ENCODE data around the gene HNRNPL.

DNA sequence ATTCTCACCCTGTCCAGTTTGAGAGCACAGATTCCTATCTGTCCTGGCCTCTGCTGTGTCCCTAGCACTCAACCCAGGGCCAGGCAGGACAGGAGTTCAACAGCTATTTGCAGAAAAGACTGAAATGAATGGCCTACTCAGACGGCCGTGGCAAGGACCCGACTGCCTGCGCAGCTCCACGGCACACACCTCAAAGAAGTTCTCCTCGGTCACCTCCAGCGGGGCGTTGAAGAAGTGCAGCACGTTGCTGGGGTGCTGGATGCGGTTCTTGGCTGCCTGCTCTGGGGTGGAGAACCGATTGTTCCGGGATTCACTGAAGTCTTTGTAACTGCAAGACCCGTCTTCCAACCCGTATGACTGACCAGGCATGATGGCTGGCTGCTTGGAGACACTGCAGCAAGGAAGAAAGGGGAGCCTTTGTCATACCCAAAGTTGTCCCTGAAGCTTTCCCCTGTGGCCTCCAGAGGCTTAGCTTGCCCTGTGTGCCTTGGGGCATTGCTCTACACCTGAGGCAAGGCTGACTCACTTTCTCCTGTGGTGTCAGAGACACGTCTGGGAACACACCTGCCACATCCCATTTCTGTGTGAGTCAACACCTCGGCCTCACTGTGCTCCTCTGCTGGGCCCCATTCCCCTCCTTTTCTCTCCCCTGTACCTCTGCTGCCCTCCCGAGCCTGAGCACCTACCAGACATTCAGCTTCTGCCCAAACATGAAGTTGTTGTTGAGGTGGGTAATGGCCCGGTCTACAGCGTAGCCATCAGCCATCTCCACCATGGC is 11.4 kb downstream of the HNRNPL start:
- TF ChIP-seq, protein P1, sequence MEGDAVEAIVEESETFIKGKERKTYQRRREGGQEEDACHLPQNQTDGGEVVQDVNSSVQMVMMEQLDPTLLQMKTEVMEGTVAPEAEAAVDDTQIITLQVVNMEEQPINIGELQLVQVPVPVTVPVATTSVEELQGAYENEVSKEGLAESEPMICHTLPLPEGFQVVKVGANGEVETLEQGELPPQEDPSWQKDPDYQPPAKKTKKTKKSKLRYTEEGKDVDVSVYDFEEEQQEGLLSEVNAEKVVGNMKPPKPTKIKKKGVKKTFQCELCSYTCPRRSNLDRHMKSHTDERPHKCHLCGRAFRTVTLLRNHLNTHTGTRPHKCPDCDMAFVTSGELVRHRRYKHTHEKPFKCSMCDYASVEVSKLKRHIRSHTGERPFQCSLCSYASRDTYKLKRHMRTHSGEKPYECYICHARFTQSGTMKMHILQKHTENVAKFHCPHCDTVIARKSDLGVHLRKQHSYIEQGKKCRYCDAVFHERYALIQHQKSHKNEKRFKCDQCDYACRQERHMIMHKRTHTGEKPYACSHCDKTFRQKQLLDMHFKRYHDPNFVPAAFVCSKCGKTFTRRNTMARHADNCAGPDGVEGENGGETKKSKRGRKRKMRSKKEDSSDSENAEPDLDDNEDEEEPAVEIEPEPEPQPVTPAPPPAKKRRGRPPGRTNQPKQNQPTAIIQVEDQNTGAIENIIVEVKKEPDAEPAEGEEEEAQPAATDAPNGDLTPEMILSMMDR (IDR thresholded peaks at IDR 0.05), result no peak
- TF ChIP-seq POLR2AphosphoS5 (IDR thresholded peaks at IDR 0.05) (no peak), EP300 (IDR thresholded peaks at IDR 0.05) (no peak), POLR2A (IDR thresholded peaks at IDR 0.05) (no peak)
